KMS-11 (cell line): ENCODE measurements around the gene ADAMTS2.

Experiments
- H2AFZ ChIP-seq: fragments of 200-600 bp; sonication (generic); 2 replicates; pipeline ENCODE4 v1.6.1; 2016; ENCODE audit warnings: antibody characterized with exemption, mixed run types, low read depth
- H3K27ac ChIP-seq: fragments of 200-600 bp; sonication (generic); 2 replicates; pipeline ENCODE4 v1.6.1; 2016; ENCODE audit warnings: mild to moderate bottlenecking, mixed run types
- H3K27me3 ChIP-seq: fragments of 200-600 bp; sonication (generic); 2 replicates; pipeline ENCODE4 v1.6.1; 2017; ENCODE audit warnings: mild to moderate bottlenecking, low read depth, mixed run types, moderate library complexity; ENCODE audit not compliant: insufficient read depth
- H3K36me3 ChIP-seq: fragments of 200-600 bp; sonication (generic); 2 replicates; pipeline ENCODE4 v1.6.1; 2017; ENCODE audit warnings: mild to moderate bottlenecking, mixed run types; ENCODE audit not compliant: insufficient read depth
- H3K4me1 ChIP-seq: fragments of 200-600 bp; sonication (generic); 2 replicates; pipeline ENCODE4 v1.6.1; 2016; ENCODE audit warnings: mild to moderate bottlenecking, low read depth, mixed run types; ENCODE audit not compliant: poor library complexity, severe bottlenecking
- H3K4me2 ChIP-seq: fragments of 200-600 bp; sonication (generic); 2 replicates; pipeline ENCODE4 v1.7.0; 2016; ENCODE audit warnings: mild to moderate bottlenecking, mixed run types
- H3K4me3 ChIP-seq: fragments of 200-600 bp; sonication (generic); IDR thresholded peaks from 2 replicates; pipeline ENCODE4 v1.6.1; 2017; ENCODE audit warnings: low read depth, low read length, mixed read lengths; ENCODE audit not compliant: insufficient read depth
- H3K79me2 ChIP-seq: fragments of 200-600 bp; sonication (generic); 2 replicates; pipeline ENCODE4 v1.6.1; 2016; ENCODE audit warnings: low read depth, mixed run types; ENCODE audit not compliant: insufficient read depth
- H3K9ac ChIP-seq: fragments of 200-600 bp; sonication (generic); 2 replicates; pipeline ENCODE4 v1.6.1; 2016; ENCODE audit warnings: mild to moderate bottlenecking, mixed run types
- H4K20me1 ChIP-seq: fragments of 200-600 bp; sonication (generic); 2 replicates; pipeline ENCODE4 v1.6.1; 2016; ENCODE audit warnings: mild to moderate bottlenecking, mixed run types; ENCODE audit not compliant: insufficient read depth
- CTCF ChIP-seq: fragments of 200-600 bp; sonication (generic); conservative IDR thresholded peaks from 2 replicates; pipeline ENCODE4 v1.6.1; 2017; ENCODE audit warnings: low read depth, mild to moderate bottlenecking, antibody characterized with exemption, low read length, moderate library complexity, mixed read lengths

ADAMTS2 gene

GRCh38 chr5:179346875-179347274 is 1.6 kb upstream of the ADAMTS2 start:
- Histone ChIP-seq H3K27me3 (no peaks in the 10 kb centered on the region; the same call in 1 of the 2 replicates), H3K4me2 (no peak overlapping the region), H4K20me1 (no peaks in the 10 kb centered on the region), H3K27ac (no peak overlapping the region), H3K36me3 (no peaks in the 10 kb centered on the region), H3K4me3 (no peak overlapping the region), H2AFZ (no peak overlapping the region), H3K4me1 (no peaks in the 10 kb centered on the region), H3K79me2 (no peaks in the 10 kb centered on the region), H3K9ac (no peak overlapping the region)
- no peak for TF ChIP-seq CTCF

- Histone ChIP-seq H3K4me3 (no peak overlapping the region), H2AFZ (no peak overlapping the region), H3K79me2 (no peaks in the 10 kb centered on the region), H3K27me3 (no peaks in the 10 kb centered on the region; the same call in 1 of the 2 replicates), H3K4me1 (no peaks in the 10 kb centered on the region), H4K20me1 (no peaks in the 10 kb centered on the region), H3K9ac (no peak overlapping the region), H3K27ac (no peak overlapping the region), H3K4me2 (no peak overlapping the region), H3K36me3 (no peaks in the 10 kb centered on the region)
- TF ChIP-seq CTCF = no peak
Observed at GRCh38 chr5:179346401-179346800, 1.1 kb upstream of the ADAMTS2 start.

- TF ChIP-seq CTCF = no peak
- no peak overlapping the region for H3K4me3 ChIP-seq
- H4K20me1 ChIP-seq = no peaks in the 10 kb centered on the region
- H3K4me1 ChIP-seq = no peaks in the 10 kb centered on the region
- H3K79me2 ChIP-seq = no peaks in the 10 kb centered on the region
- H3K4me2 ChIP-seq = no peak overlapping the region
- H2AFZ ChIP-seq = no peak overlapping the region
- H3K27me3 ChIP-seq = no peaks in the 10 kb centered on the region; the same call in 1 of the 2 replicates
- no peak overlapping the region for H3K27ac ChIP-seq
- H3K36me3 ChIP-seq = no peaks in the 10 kb centered on the region
- no peak overlapping the region for H3K9ac ChIP-seq
Observed at GRCh38 chr5:179345183-179345432, 153 bp downstream of the ADAMTS2 start.

- no peak overlapping the region for H2AFZ ChIP-seq
- no peaks in the 10 kb centered on the region; the same call in 1 of the 2 replicates for H3K27me3 ChIP-seq
- no peak for TF ChIP-seq CTCF
- H3K4me3 ChIP-seq = no peak overlapping the region
- H3K4me1 ChIP-seq = no peaks in the 10 kb centered on the region
- no peaks in the 10 kb centered on the region for H3K36me3 ChIP-seq
- no peaks in the 10 kb centered on the region for H3K79me2 ChIP-seq
- no peak overlapping the region for H3K9ac ChIP-seq
- no peak overlapping the region for H3K27ac ChIP-seq
- H3K4me2 ChIP-seq = no peak overlapping the region
- H4K20me1 ChIP-seq = no peaks in the 10 kb centered on the region
Observed at GRCh38 chr5:179344431-179345182, 654 bp downstream of the ADAMTS2 start.
